Activated naive CD8-positive, alpha-beta T cell (primary cell): Measurements from ENCODE around the gene SSBP2.
"Not testable (repeated sequence)": the region's sequence is repeated elsewhere in the genome, so short reads cannot be mapped to it uniquely, and the experiment has no call there.

ENCODE experiments used
- H3K27ac Mint-ChIP-seq: one replicate; pipeline ENCODE4 v1.8.0; 2021; ENCODE audit warnings: mixed read lengths
- H3K27me3 Mint-ChIP-seq: one replicate; pipeline ENCODE4 v1.8.0; 2021; ENCODE audit warnings: mixed read lengths
- H3K36me3 Mint-ChIP-seq: one replicate; pipeline ENCODE4 v1.8.0; 2021; ENCODE audit warnings: mixed read lengths
- H3K4me1 Mint-ChIP-seq: one replicate; pipeline ENCODE4 v1.8.0; 2021; ENCODE audit warnings: low read depth, mixed read lengths
- H3K4me3 Mint-ChIP-seq: one replicate; pipeline ENCODE4 v1.8.0; 2021; ENCODE audit warnings: mild to moderate bottlenecking, mixed read lengths
- H3K9me3 Mint-ChIP-seq: one replicate; pipeline ENCODE4 v1.8.0; 2021; ENCODE audit warnings: low read depth, mixed read lengths

The SSBP2 gene

GRCh38 chr5:81728301-81728700 lies 22.6 kb downstream of the SSBP2 start:
- H3K36me3 Mint-ChIP-seq: peaks cover 4% of the 10 kb centered on the region
- no peak overlapping the region for H3K27ac Mint-ChIP-seq
- H3K9me3 Mint-ChIP-seq: no peaks in the 10 kb centered on the region
- peaks cover 51% of the 10 kb centered on the region for H3K4me1 Mint-ChIP-seq
- no peaks in the 10 kb centered on the region for H3K27me3 Mint-ChIP-seq
- no peak overlapping the region for H3K4me3 Mint-ChIP-seq

- H3K36me3 Mint-ChIP-seq: peaks cover 2% of the 10 kb centered on the region
- no peak overlapping the region for H3K4me3 Mint-ChIP-seq
- H3K27me3 Mint-ChIP-seq: no peaks in the 10 kb centered on the region
- no peak overlapping the region for H3K27ac Mint-ChIP-seq
- peaks cover 58% of the 10 kb centered on the region for H3K4me1 Mint-ChIP-seq
- H3K9me3 Mint-ChIP-seq: no peaks in the 10 kb centered on the region
Observed at GRCh38 chr5:81726297-81726696, 24.6 kb downstream of the SSBP2 start.

GRCh38 chr5:81724571-81724970 lies 26.3 kb downstream of the SSBP2 start:
- H3K9me3 Mint-ChIP-seq: no peaks in the 10 kb centered on the region
- H3K4me1 Mint-ChIP-seq: peaks cover 73% of the 10 kb centered on the region
- H3K36me3 Mint-ChIP-seq: peaks cover 2% of the 10 kb centered on the region
- H3K27ac Mint-ChIP-seq: no peak overlapping the region
- H3K27me3 Mint-ChIP-seq: no peaks in the 10 kb centered on the region
- no peak overlapping the region for H3K4me3 Mint-ChIP-seq

DNA sequence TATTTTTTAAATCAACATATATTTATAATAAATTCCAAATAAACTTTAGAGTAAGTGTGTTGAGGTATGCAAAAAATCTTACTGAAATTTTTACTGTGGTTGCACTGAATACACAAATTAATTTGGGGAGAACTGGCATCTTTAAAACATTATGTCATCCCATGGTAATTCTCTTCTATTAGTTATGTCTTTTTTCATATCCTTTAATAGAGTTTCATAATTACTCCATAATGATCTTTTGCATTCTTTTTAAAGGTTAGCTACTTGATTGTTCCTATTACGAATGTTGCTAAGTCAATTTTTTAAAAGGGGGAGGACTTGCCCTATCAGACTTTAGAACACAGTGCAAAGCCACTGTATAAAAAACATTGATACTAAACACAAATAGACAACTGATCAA lies 26.8 kb downstream of the SSBP2 start:
- Mint-ChIP-seq H3K36me3 (peaks cover 2% of the 10 kb centered on the region), H3K4me3 (no peak overlapping the region), H3K27me3 (no peaks in the 10 kb centered on the region), H3K4me1 (peaks cover 77% of the 10 kb centered on the region), H3K27ac (no peak overlapping the region), H3K9me3 (no peaks in the 10 kb centered on the region)

- Mint-ChIP-seq H3K27ac (peak overlapping the region; percentile 18), H3K4me1 (peaks cover 88% of the 10 kb centered on the region), H3K27me3 (no peaks in the 10 kb centered on the region), H3K9me3 (no peaks in the 10 kb centered on the region), H3K36me3 (peaks cover 2% of the 10 kb centered on the region), H3K4me3 (peak overlapping the region; percentile 27)
Observed at GRCh38 chr5:81721049-81721448, 29.8 kb downstream of the SSBP2 start.

DNA sequence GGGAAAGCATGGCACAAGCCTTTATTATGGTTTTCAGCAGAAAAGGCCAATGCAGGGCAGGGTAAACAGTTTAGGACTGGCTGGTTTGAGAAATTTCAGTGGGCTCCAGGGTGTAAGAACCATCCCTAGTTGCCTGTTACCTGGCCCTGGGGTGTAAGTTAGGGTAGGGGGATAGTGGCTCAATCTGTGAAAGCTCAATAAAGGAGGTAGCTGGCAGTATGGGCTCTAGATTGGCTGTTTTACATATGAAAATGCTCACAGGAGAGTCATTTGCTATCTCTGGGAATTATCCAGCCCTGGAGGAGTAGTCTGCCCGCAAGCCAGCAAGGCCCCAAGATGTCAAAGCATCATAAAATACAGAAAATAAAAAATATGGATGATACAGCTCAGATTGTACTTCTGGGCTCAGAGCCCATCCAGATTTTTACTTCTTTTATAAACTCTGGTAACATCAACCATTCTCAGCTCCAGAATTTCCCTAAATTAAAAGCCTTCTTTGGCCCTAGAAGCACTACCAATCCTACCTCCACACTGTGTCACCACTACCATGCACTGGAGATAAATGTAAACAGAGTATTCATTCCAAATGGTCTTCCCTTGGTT lies 31.1 kb downstream of the SSBP2 start:
- peaks cover 86% of the 10 kb centered on the region for H3K4me1 Mint-ChIP-seq

DNA sequence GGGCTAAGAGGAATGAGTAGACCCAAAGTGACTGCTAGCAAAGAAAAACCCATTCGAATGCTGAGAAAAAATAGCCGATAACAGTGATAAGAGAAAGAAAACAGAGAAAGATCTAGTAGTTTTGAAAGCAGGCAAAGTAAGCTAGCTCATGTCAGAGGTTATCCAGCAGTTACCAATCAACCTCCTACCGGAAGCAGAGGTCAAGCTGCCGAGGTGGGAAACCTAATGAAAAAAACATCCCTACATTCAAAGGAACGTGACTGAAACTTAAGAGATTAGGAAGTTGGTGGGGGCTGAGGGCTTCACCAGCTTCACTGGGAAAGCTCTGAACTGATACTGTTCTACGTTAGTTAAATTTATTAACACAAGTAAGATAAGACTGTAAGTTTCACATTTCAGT lies 32.6 kb downstream of the SSBP2 start:
- Mint-ChIP-seq H3K4me1 (peaks cover 82% of the 10 kb centered on the region), H3K36me3 (peaks cover 6% of the 10 kb centered on the region), H3K9me3 (no peaks in the 10 kb centered on the region), H3K27ac (no peak overlapping the region), H3K4me3 (peak overlapping the region; percentile 40), H3K27me3 (no peaks in the 10 kb centered on the region)

More for the DNA sequence above, 31.1 kb downstream of the SSBP2 start:
- H3K36me3 Mint-ChIP-seq: peaks cover 2% of the 10 kb centered on the region
- no peak overlapping the region for H3K27ac Mint-ChIP-seq
- H3K27me3 Mint-ChIP-seq: no peaks in the 10 kb centered on the region
- no peak overlapping the region for H3K4me3 Mint-ChIP-seq
- no peaks in the 10 kb centered on the region for H3K9me3 Mint-ChIP-seq

DNA sequence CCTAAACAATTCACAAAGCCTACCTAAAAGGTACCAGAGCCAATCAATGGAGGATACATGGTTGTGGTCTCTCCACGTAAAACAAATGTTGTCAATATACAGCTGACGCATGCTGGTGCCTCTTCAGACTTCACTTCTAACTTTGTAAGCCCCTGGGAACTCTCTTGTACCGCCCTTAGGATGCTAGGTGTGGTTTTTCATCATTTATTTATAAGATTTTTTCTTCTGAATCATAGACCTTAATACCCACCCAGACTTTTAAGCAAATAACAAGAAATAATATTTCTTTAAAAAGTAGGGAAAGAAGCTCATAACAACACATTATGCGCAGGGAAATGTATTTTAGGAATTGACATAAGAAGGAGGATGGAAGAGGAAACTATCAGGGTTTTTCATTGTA lies 33.0 kb downstream of the SSBP2 start:
- Mint-ChIP-seq H3K4me3 (no peak overlapping the region), H3K27me3 (no peaks in the 10 kb centered on the region), H3K36me3 (peaks cover 6% of the 10 kb centered on the region), H3K4me1 (peaks cover 79% of the 10 kb centered on the region), H3K27ac (no peak overlapping the region), H3K9me3 (no peaks in the 10 kb centered on the region)

DNA sequence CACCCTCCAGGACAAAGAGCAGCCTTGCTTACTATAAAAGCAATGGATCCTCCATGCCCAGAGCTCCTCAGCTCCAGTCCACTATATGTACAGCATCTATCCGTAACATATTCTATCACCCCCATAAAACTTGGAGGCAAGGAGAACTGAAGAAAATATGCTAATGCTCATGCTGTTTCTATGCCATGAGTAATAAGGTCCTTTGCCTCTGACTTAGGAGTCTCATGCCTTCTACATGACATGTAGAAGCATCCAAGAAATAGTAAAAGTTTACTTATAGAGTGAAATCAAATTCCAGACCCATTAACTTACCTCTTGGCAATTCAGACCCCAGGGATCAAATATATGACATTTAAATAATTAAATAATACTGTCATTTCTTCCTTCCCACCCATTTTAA lies 33.7 kb downstream of the SSBP2 start:
- no peak overlapping the region for H3K27ac Mint-ChIP-seq
- H3K4me3 Mint-ChIP-seq: no peak overlapping the region
- no peaks in the 10 kb centered on the region for H3K9me3 Mint-ChIP-seq
- no peaks in the 10 kb centered on the region for H3K27me3 Mint-ChIP-seq
- H3K4me1 Mint-ChIP-seq: peaks cover 73% of the 10 kb centered on the region
- peaks cover 6% of the 10 kb centered on the region for H3K36me3 Mint-ChIP-seq

- H3K27ac Mint-ChIP-seq, H3K27me3 Mint-ChIP-seq, H3K9me3 Mint-ChIP-seq, H3K36me3 Mint-ChIP-seq, H3K4me3 Mint-ChIP-seq: not testable (repeated sequence)
- peaks cover 52% of the 10 kb centered on the region for H3K4me1 Mint-ChIP-seq
Observed at GRCh38 chr5:81714076-81714475, 36.8 kb downstream of the SSBP2 start.

GRCh38 chr5:81708889-81709288 lies 42.0 kb downstream of the SSBP2 start:
- Mint-ChIP-seq H3K27ac (no peak overlapping the region), H3K27me3 (no peaks in the 10 kb centered on the region), H3K4me3 (no peak overlapping the region), H3K4me1 (peaks cover 26% of the 10 kb centered on the region), H3K9me3 (no peaks in the 10 kb centered on the region), H3K36me3 (peaks cover 10% of the 10 kb centered on the region)

GRCh38 chr5:81703840-81704239 lies 47.1 kb downstream of the SSBP2 start:
- H3K4me3 Mint-ChIP-seq: no peak overlapping the region
- no peak overlapping the region for H3K27ac Mint-ChIP-seq
- no peaks in the 10 kb centered on the region for H3K27me3 Mint-ChIP-seq
- H3K4me1 Mint-ChIP-seq: peaks cover 18% of the 10 kb centered on the region
- H3K9me3 Mint-ChIP-seq: peaks cover 4% of the 10 kb centered on the region
- peaks cover 21% of the 10 kb centered on the region for H3K36me3 Mint-ChIP-seq

- no peak overlapping the region for H3K27ac Mint-ChIP-seq
- H3K4me1 Mint-ChIP-seq: peaks cover 19% of the 10 kb centered on the region
- H3K36me3 Mint-ChIP-seq: peaks cover 14% of the 10 kb centered on the region
Observed at GRCh38 chr5:81700166-81700565, 50.7 kb downstream of the SSBP2 start.

GRCh38 chr5:81698813-81699212 lies 52.1 kb downstream of the SSBP2 start:
- Mint-ChIP-seq H3K36me3 (peaks cover 13% of the 10 kb centered on the region), H3K9me3 (peaks cover 5% of the 10 kb centered on the region), H3K27ac (no peak overlapping the region), H3K27me3 (no peaks in the 10 kb centered on the region), H3K4me1 (peaks cover 16% of the 10 kb centered on the region), H3K4me3 (no peak overlapping the region)

More at GRCh38 chr5:81700166-81700565, 50.7 kb downstream of the SSBP2 start:
- Mint-ChIP-seq H3K4me3 (no peak overlapping the region), H3K9me3 (peaks cover 4% of the 10 kb centered on the region), H3K27me3 (no peaks in the 10 kb centered on the region)

DNA sequence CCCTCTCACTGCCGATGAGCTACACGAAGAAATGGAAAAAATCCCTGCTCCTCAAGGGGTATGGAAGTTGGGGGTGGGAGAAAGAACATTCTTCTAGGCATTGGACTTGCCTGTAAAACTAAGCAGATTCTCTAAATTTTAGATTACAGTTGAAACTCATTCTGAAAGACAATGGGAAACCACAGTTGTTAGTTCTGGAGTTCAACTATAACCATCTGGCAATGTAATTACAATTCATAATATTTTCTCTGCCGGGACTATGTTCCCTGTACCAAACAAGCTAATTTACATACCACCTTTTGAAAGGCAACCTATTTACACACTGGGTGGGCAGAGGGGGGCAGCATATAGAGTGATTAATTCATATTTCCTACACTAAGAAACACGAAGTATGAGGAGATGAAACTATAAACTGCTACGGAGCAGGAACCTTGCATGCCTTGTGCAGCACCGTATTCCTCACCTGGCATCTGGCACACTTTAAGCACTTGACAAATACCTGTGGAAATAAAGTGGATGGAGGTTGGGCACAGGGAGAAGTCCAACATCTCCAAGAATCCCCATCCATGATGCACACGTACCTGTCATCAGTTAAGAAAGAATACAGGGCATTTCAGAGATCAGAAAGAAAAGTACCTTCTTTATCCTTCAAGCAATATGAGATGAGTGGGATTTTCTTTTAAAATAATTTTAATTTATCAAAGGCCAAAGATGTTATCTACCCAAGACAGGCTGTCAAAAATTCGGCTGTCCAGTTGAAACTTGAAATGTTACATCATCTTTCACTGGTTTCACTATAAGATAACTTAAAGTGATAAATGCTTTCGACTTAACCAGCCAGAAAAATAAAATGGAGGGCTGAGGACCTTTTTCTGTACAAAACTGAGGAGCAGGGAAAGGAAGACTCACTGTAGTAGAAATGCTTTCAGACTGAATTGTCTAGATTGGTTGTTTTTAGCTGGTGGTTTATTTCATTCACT lies 54.2 kb downstream of the SSBP2 start:
- H3K27me3 Mint-ChIP-seq: no peaks in the 10 kb centered on the region
- H3K4me1 Mint-ChIP-seq: peaks cover 17% of the 10 kb centered on the region
- peaks cover 20% of the 10 kb centered on the region for H3K9me3 Mint-ChIP-seq
- H3K27ac Mint-ChIP-seq: peak overlapping the region; percentile 41
- H3K36me3 Mint-ChIP-seq: peaks cover 24% of the 10 kb centered on the region
- H3K4me3 Mint-ChIP-seq: no peak overlapping the region
